Measurements from ENCODE around the gene CANT1.
"Not testable (repeated sequence)": the region's sequence is repeated elsewhere in the genome, so short reads cannot be mapped to it uniquely, and the experiment has no call there.

CANT1 gene

DNA sequence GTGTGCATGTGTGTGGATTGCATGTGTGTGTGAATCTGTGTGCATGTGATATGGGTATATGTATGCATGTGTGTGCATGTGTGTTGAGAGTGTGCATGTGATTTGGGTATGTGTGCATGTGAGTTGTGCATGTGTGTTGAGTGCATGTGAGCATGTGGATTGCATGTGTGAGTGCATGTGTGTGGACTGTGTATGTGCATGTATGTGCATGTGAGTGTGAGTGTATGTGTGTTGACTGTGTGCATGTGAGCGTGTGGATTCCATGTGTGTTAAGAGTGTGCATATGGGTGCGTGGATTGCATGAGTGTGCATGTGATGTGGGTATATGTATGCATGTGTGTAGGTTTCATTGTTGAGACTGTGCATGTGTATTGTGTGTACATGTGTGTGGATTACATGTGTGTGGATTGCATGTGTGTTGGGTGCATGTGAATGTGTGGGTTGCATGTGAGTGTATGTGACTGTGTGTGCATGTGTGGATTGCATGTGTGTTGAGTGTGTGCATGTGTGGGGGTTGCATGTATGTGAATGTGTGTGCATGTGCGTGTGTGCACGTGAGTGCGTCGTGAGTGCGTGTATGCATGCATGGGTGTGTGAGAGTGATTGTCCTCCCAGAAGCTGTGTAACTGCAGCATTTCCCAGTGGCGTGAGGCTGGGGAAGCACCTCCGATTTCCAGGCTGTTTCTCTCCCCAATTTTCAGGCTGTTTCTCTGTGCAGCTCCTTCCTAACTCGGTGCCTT lies 33.8 kb upstream of the CANT1 start:
- DNase-seq (ENCODE audit: low read depth in 2 of 2) = no peak

GRCh38 chr17:79042421-79043190 lies 33.0 kb upstream of the CANT1 start:
- DNase-seq (ENCODE audit: low read depth in 2 of 2) = peak; percentile 62 to 78

DNA sequence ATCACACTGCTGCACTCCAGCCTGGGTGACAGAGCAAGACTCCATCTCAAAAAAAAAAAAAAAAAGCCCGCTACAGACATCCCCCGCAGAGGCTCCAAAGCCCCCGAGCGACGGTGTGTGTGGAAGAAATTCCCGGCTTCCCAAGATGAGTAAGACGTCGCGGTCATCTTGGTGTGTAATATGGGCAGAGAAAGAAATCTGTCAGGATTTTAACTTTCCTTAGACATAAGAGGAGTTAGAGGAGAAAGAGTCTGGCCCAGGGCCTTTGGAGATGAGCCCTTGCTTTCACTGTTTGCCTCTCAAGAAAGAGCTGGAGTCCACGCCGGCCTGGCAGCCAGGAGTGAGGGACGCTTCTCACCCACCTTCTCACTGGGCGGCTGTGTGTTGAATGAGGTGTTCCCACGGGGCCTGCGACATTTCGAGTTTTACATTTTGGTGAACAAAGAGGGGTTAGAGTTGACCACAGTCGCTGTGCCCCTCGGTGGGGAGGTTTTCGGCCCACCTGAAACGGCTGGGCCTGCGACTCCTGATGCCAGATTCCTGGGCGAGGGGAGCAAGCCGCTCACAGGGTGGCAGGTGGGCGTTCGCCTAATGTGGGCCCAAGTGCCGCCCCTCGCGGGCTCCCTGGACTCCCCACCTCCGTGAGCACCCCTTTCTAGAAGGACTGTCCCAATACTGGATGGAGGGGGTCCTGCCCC lies 32.3 kb upstream of the CANT1 start:
- no peak for DNase-seq (ENCODE audit: low read depth in 2 of 2)

GRCh38 chr17:79041041-79041570 lies 31.5 kb upstream of the CANT1 start:
- no peak for DNase-seq (ENCODE audit: low read depth in 2 of 2)

DNA sequence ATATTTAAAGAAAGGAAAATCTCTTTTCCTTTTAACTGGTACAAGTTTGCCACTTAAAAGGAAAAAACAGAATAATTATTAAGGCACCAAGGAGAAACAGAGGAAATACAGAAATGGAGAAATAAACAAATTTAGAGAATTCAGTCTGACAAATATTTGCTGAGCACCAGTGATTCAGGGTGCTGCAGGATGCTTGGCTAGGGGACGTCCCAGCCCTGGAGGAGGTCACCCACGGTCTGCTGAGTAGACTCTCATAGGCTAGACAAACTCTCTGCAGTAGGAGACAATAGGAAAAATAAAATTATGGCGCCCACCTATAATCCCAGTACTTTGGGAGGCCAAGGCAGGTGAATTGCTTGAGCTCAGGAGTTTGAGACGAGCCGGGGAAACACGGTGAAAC lies 30.3 kb upstream of the CANT1 start:
- DNase-seq (ENCODE audit: low read depth in 2 of 2) = no peak

DNA sequence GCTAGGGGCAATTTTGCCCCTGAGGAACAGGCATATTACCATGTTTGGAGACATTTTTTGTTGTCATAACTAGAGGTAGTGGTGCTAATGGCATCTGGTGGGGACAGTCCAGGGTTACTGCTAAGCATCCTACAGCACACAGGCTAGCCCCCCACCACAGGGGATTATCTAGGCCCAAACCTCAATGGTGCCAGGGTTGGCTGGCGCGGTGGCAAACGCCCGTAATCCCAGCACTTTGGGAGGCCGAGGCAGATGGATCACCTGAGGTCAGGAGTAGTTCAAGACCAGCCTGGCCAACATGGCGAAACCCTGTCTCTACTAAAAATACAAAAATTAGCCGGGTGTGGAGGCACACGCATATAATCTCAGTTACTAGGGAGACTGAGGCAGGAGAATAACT lies 29.6 kb upstream of the CANT1 start:
- DNase-seq (ENCODE audit: low read depth in 2 of 2) = no peak

- DNase-seq (ENCODE audit: low read depth in 2 of 2) = no peak
These were observed 29.1 kb upstream of the CANT1 start for GRCh38 chr17:79038545-79039135.

DNA sequence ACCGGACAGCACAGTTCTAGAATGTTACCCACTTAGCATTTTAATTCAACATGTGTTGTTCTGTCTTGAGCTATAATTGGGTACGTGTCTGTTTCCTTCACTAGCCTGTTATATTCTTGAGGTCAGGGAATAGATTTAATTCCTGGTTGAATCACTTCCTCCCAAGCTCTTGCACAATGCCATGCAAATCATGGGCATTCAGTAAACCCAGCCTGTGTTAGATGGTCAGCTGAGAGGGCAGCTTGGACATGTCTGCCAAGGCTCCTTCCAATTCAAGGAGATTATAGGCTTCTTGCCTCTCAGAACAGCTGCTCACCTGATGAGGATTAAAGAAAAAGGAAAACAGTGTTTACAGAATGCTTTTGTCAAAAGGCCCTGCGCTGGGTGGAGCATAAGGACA lies 27.0 kb upstream of the CANT1 start:
- DNase-seq (ENCODE audit: low read depth in 2 of 2) = no peak

DNA sequence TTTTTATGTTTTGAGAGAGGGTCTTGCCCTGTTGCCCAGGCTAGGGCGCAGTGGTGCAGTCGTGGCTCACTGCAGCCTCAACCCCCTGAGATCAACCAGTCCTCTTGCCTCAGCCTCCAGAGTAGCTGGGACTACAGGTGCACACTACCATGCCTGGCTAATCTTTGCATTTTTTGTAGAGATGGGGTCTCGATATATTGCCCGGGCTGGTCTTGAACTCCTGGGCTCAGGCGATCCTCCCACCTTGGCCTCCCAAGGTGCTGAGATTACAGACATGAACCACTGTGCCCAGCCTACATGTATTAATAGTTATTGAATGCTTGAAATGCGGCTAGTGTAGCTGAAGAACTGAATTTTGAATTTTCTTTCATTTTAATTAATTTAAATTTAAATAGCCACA lies 26.6 kb upstream of the CANT1 start:
- DNase-seq (ENCODE audit: low read depth in 2 of 2) = no peak

- no peak for DNase-seq (ENCODE audit: low read depth in 2 of 2)
These were observed 26.1 kb upstream of the CANT1 start for GRCh38 chr17:79035686-79036085.

DNA sequence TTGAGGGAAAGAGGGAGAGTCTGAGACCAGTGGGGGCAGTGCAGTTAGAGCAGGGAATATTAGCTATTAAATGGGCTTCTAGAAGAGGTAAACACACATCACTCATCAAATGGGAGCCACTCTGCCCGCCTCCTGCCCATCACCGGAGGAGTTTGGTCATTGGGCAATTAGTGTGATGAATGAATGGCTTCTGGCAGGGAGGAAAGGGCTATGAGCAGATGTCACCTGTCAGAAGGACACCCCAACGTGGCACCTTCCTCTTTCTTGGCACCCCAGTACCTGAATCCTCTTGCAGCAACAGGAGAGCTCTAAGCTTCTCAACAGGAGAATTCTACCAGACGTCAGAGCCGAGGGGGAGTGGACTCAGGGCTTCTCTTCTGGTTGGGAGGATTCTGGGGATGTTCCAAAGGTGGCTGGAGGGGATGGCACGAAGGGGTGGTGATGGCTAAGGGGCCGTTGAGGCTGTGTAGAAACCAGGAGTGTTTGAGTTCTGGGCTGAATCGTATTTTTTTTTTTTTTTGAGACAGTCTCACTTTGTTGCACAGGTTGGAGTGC lies 25.4 kb upstream of the CANT1 start:
- DNase-seq (ENCODE audit: low read depth in 2 of 2) = no peak

DNA sequence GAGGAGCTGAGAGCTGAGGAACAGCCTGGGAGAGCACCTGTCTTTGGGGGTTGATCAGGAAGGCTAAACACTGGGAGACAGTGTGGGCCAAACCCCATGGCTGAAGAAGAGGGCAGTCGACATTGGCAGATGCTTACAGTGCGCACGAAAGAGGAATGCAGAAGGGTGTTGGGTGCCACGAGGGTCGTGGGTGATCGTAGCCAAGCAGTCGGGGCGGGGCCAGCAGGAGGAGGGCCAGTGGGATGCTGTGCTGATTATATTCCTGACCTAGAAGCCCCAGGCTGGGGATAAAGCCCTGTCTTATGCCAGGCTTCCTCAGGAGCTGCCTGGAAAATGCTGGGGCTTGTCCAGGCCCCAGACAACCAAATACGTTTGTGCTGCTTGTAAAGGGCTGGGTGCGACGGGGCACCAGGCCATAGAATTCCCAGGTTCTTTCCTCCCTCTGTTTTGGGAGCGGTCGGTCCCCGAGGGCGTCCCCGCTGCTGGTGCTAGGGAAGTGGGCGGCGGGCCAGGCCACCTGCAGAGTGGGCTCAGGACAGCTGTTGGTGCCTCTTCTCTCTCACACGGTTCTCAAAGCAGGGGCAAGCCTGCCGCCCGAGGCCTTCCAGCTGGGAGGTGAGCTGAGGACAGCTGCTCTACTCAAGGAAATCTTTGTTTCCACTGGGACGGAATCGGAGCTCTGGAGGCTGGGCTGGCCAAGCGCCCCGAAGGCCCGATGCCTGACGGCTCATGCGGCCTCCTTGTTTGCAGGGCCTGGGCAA lies 24.4 kb upstream of the CANT1 start:
- DNase-seq (ENCODE audit: low read depth in 2 of 2) = no peak

- DNase-seq (ENCODE audit: low read depth in 2 of 2) = no peak
These were observed 23.6 kb upstream of the CANT1 start for GRCh38 chr17:79033046-79033616.

GRCh38 chr17:79031996-79032875 lies 22.7 kb upstream of the CANT1 start:
- DNase-seq (ENCODE audit: low read depth in 2 of 2) = no peak

DNA sequence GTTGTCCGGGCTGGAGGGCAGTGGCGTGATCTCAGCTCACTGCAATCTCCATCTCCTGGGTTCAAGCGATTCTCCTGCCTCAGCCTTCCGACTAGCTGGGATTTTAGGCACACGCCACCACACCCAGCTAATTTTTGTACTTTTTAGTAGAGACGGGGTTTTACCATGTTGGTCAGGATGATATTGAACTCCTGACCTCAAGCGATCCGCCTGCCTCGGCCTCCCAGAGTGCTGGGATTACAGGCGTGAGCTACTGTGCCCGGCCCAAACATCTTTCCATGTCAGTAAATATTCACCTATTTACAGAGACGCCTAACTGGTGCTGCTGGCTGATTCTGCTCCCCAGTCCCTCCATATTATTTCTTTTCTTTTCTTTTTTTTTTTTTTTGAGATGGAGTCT lies 21.1 kb upstream of the CANT1 start:
- DNase-seq (ENCODE audit: low read depth in 2 of 2) = not testable (repeated sequence)

GRCh38 chr17:79029327-79030009 lies 19.9 kb upstream of the CANT1 start:
- no peak for DNase-seq (ENCODE audit: low read depth in 2 of 2)

DNA sequence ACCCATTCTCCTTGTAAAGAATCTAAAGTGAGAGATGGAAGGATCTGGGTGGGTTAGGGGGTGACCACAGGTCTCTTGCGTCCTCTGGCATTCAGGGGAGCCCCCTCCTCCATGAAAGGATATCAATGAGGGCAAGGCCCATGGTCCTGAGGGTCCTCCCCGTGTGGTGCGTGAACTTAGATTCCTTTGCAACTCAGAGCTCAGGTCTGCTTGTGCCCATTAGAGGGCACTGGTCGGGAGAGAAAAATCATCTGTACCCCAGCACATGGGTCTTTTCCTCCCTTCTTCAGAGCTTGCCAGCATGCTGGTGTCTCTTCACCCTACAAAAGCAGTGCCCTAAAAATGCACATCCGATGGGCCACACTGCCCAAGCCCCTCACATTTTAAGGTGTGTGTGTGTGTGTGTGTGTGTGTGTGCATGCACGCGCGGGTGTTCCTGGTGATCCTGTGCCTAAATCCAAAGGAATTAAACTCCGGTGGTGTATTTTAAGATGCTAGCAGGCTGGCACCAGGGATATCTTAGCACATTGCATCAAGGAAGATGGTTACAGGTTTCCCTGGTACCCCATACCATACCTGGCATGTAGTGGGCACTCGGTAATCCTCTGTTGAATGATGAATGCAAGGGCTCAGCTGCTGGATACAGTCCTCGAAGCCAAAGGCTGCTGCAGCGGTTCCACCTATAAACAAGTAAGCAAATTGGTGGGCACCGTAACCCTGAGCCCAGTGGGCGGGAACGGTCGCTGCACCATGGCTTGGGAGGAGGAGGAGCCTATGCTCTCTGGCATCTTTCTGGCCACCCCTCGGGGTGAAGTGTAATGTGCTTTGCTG lies 19.1 kb upstream of the CANT1 start:
- no peak for DNase-seq (ENCODE audit: low read depth in 2 of 2)

DNA sequence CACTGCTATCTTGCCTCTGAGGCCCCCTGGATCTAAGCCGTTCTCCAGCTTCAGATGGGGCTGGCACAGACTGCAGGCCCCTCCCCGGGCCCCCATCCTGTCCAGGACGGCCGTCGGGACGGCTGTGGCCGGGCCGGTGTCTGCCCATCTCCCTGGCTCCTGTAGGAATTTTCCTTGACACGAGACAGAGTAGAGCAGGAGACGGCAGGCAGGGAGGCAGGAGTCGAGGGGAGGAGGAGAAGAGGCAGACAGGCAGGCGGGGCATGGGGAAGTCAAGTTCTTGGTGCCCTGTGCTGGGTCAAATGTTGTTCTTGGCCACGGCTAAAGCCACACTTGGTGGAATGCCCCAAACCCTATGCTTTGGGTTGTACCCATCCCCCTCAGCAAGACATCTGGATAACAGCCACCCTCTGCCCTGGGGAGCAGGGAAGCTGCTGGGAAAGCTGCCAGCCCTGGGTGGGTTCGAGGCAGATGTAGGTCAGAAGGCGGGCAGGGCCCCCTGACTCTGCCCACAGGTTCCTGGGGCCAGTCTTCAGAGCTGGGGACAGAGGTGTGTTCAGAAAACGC lies 18.4 kb upstream of the CANT1 start:
- no peak for DNase-seq (ENCODE audit: low read depth in 2 of 2)
